ENCODE measurements around the gene CELSR1. TPM values are rescaled to one million over a fixed set of nuclear protein-coding genes. Genes with fewer than 3 reads are reported as not detected.

The CELSR1 gene
- total RNA-seq, 1 donor: 1.1 TPM

DNA sequence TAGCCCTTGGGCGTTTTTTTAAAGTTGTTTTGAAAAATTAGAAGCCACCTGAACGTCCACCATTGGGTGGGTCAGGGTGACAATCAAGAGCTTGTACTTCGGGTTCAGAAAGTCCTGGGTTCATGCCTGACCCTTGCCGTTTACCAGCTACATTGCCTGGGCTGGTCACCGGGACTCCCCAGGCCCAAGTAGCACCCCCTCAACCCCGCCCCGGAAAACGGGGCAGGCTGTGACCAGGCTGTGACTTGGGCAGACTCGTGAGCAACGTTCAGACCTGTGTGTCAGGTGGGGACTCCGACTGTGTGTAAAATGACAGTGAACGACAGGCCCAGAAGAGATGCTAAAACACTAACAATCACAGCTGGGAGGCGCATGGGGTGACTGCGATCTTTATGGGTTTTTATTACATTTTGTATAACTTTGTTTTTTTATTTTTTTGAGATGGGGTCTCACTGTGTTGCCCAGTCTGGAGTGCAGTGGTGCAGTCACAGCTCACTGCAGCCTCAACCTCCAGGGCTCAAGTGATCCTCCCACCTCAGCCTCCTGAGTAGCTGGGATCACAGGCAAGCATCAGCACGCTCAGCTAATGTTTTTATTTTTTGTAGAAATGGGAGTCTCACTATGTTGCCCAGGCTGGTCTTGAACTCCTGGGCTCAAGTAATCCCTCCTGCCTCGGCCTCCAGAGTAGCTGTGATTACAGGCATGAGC is 145.1 kb downstream of the CELSR1 start:
- no peak for DNase-seq (ENCODE audit: low read depth)
- H3K4me3 ChIP-seq (ENCODE audit: low read depth, low read length): no peak overlapping the region
- TF ChIP-seq CTCF (IDR thresholded peaks at IDR 0.05; ENCODE audit: insufficient read depth, low read length): no peak

GRCh38 chr22:46391486-46392136 is 145.8 kb downstream of the CELSR1 start:
- H3K4me3 ChIP-seq (ENCODE audit: low read depth, low read length): no peak overlapping the region
- TF ChIP-seq CTCF (IDR thresholded peaks at IDR 0.05; ENCODE audit: insufficient read depth, low read length): no peak
- DNase-seq (ENCODE audit: low read depth): no peak

- H3K4me3 ChIP-seq (ENCODE audit: low read depth, low read length): peak overlapping the region; percentile 25
- peak; percentile 66 for TF ChIP-seq CTCF (IDR thresholded peaks at IDR 0.05; ENCODE audit: insufficient read depth, low read length)
- peak; percentile 80 for DNase-seq (ENCODE audit: low read depth)
Measured at GRCh38 chr22:46390652-46391301, 146.6 kb downstream of the CELSR1 start.

- no peak for DNase-seq (ENCODE audit: low read depth)
- TF ChIP-seq CTCF (IDR thresholded peaks at IDR 0.05; ENCODE audit: insufficient read depth, low read length): no peak
- H3K4me3 ChIP-seq (ENCODE audit: low read depth, low read length): no peak overlapping the region
Measured at GRCh38 chr22:46390105-46390651, 147.2 kb downstream of the CELSR1 start.

DNA sequence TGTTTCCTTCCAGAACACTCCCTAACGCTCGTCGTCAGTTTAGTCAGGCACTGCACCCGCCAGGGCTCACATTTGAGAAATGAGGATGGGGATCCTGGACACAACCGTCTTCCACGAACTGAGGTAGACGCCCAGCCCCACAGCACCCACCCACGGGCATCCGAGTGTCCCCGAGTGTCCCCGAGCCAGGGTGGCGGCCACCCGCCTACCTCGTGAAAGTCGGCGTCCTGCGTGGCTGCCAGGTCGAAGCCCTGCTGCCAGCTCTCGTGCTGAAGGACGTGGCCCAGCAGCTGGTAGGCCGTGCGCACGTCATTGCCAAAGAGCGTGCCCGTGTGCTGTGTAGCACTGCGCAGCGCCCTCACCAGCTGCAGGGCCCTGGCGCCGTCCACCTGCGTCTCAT is 148.3 kb downstream of the CELSR1 start:
- no peak for TF ChIP-seq CTCF (IDR thresholded peaks at IDR 0.05; ENCODE audit: insufficient read depth, low read length)
- no peak overlapping the region for H3K4me3 ChIP-seq (ENCODE audit: low read depth, low read length)

GRCh38 chr22:46388647-46389046 is 148.8 kb downstream of the CELSR1 start:
- H3K4me3 ChIP-seq (ENCODE audit: low read depth, low read length): no peak overlapping the region
- no peak for DNase-seq (ENCODE audit: low read depth)

More for the DNA sequence above, 148.3 kb downstream of the CELSR1 start:
- no peak for DNase-seq (ENCODE audit: low read depth)

More at GRCh38 chr22:46388647-46389046, 148.8 kb downstream of the CELSR1 start:
- no peak for TF ChIP-seq CTCF (IDR thresholded peaks at IDR 0.05; ENCODE audit: insufficient read depth, low read length)
